Fibroblast of the aortic adventitia (primary cell): ENCODE data around the gene NUP62. TPM values are rescaled to one million over a fixed set of nuclear protein-coding genes. Genes with fewer than 3 reads are reported as not detected.

ENCODE experiments used
- DNase-seq: peaks from one replicate; pipeline ENCODE4 v3.0.0-alpha.2; 2010; ENCODE audit warnings: low read depth
- H3K4me3 ChIP-seq: 2 replicates; pipeline ENCODE4 v1.5.1; 2011; ENCODE audit warnings: low read depth, mild to moderate bottlenecking, control low read depth, low read length, moderate library complexity
- CTCF ChIP-seq: IDR thresholded peaks from 2 replicates; pipeline ENCODE4 v1.5.1; 2011; ENCODE audit warnings: mild to moderate bottlenecking, low read length, control low read depth, inconsistent platforms; ENCODE audit not compliant: insufficient read depth
- total RNA-seq: library from RNA; depleted of rRNA; stranded (reverse); fragments of >200 nt; gene quantifications from 2 replicates; pipeline ENCODE4 v1.2.3, GENCODE V29; 2012; ENCODE audit warnings: low replicate concordance

The NUP62 gene
- total RNA-seq, 1 donor = 35.4 TPM

GRCh38 chr19:49889687-49890348 lies 39.5 kb downstream of the NUP62 start:
- TF ChIP-seq CTCF = peak; percentile 64
- peak overlapping the region; percentile 28 for H3K4me3 ChIP-seq
- peak; percentile 63 for DNase-seq

- DNase-seq = no peak
- no peak for TF ChIP-seq CTCF
- H3K4me3 ChIP-seq = no peak overlapping the region
Observed at GRCh38 chr19:49889038-49889686, 40.1 kb downstream of the NUP62 start.

- no peak for DNase-seq
- no peak for TF ChIP-seq CTCF
- no peak overlapping the region for H3K4me3 ChIP-seq
Observed at GRCh38 chr19:49888510-49888824, 40.8 kb downstream of the NUP62 start.

- no peak for DNase-seq
- no peak for TF ChIP-seq CTCF
- no peak overlapping the region for H3K4me3 ChIP-seq
Observed at GRCh38 chr19:49887665-49888509, 41.4 kb downstream of the NUP62 start.

- no peak for DNase-seq
- H3K4me3 ChIP-seq = no peak overlapping the region
- no peak for TF ChIP-seq CTCF
Observed at GRCh38 chr19:49887037-49887664, 42.2 kb downstream of the NUP62 start.

GRCh38 chr19:49884760-49885159 lies 44.5 kb downstream of the NUP62 start:
- TF ChIP-seq CTCF = no peak
- no peak for DNase-seq
- H3K4me3 ChIP-seq = no peak overlapping the region
